Breast epithelium (tissue), 3 donors: ENCODE data around the gene SH3TC1.

ENCODE experiments used
- CTCF ChIP-seq, 3 donors: fragments of 450-650 bp; IDR thresholded peaks; one replicate each; pipeline ENCODE4 v1.5.1; 2016 to 2017; ENCODE audit warnings: antibody characterized with exemption in 3 of 3, mild to moderate bottlenecking in 3 of 3, moderate library complexity in 3 of 3
- POLR2A ChIP-seq: fragments of 450-650 bp; IDR thresholded peaks from one replicate; pipeline ENCODE4 v1.6.1; 2016; ENCODE audit warnings: antibody characterized with exemption, mild to moderate bottlenecking, moderate library complexity

DNA sequence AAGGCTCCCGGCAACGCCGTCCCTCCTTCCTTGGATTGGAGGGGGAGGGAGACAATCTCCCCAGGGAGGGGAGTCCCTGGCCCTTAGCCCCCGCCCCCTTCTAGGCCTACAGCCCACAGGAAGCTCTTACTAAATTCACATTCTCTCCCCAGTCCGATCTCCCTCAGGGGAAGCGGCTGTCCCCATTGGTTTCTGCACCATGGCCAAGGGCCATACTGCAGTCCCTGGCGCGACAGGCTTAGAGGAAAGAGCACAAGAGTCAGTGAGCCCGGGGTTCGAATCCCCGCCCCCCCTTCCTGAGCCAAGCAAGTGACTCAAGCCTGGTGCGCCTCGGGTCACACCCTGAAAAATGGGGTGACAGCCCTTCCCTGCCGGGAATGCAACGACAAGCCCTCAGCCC, 41.6 kb upstream of the SH3TC1 start:
- no peak for TF ChIP-seq CTCF (IDR thresholded peaks at IDR 0.05)
- TF ChIP-seq POLR2A, result no peak
